Measurements from ENCODE around the gene CROCC. TPM values are rescaled to one million over a fixed set of nuclear protein-coding genes. Genes with fewer than 3 reads are reported as not detected.
"Not testable (repeated sequence)": the region's sequence is repeated elsewhere in the genome, so short reads cannot be mapped to it uniquely, and the experiment has no call there.

Gene CROCC
- total RNA-seq, 2 experiments from 2014 or later = 27.7 to 28.5 TPM

- ChIA-PET CTCF (interaction anchor here (0.9 kb wide), 1 partner anchor 13 kb away, joined by 3 read pairs; no protein-coding TSS in a partner anchor), POLR2A (no interaction called here)
- Mint-ChIP-seq H3K9me3 (no peaks in the 10 kb centered on the region), H3K27me3 (no peaks in the 10 kb centered on the region), H3K4me1 (ENCODE audit: low read depth) (no peaks in the 10 kb centered on the region), H3K27ac (no peak overlapping the region), H3K36me3 (ENCODE audit: low read depth) (peaks cover 8% of the 10 kb centered on the region), H3K4me3 (no peak overlapping the region)
- DNase-seq = no peak
- no peak for ATAC-seq
- intact Hi-C loops (cut with micrococcal nuclease) = no loop called here
- TF ChIP-seq, protein P1, sequence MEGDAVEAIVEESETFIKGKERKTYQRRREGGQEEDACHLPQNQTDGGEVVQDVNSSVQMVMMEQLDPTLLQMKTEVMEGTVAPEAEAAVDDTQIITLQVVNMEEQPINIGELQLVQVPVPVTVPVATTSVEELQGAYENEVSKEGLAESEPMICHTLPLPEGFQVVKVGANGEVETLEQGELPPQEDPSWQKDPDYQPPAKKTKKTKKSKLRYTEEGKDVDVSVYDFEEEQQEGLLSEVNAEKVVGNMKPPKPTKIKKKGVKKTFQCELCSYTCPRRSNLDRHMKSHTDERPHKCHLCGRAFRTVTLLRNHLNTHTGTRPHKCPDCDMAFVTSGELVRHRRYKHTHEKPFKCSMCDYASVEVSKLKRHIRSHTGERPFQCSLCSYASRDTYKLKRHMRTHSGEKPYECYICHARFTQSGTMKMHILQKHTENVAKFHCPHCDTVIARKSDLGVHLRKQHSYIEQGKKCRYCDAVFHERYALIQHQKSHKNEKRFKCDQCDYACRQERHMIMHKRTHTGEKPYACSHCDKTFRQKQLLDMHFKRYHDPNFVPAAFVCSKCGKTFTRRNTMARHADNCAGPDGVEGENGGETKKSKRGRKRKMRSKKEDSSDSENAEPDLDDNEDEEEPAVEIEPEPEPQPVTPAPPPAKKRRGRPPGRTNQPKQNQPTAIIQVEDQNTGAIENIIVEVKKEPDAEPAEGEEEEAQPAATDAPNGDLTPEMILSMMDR (IDR thresholded peaks at IDR 0.05) = no peak
These were observed 16.9 kb downstream of the CROCC start for GRCh38 chr1:16938351-16939321.

GRCh38 chr1:16939386-16940180, 17.9 kb downstream of the CROCC start:
- H3K27me3 Mint-ChIP-seq; H3K4me1 Mint-ChIP-seq (ENCODE audit: low read depth); H3K4me3 Mint-ChIP-seq; ATAC-seq; H3K27ac Mint-ChIP-seq; H3K36me3 Mint-ChIP-seq (ENCODE audit: low read depth); POLR2A ChIA-PET; H3K9me3 Mint-ChIP-seq; DNase-seq; intact Hi-C loops (cut with micrococcal nuclease): not testable (repeated sequence)
- CTCF ChIA-PET = interaction anchor here (0.9 kb wide), 1 partner anchor 12 kb away, joined by 3 read pairs; no protein-coding TSS in a partner anchor

DNA sequence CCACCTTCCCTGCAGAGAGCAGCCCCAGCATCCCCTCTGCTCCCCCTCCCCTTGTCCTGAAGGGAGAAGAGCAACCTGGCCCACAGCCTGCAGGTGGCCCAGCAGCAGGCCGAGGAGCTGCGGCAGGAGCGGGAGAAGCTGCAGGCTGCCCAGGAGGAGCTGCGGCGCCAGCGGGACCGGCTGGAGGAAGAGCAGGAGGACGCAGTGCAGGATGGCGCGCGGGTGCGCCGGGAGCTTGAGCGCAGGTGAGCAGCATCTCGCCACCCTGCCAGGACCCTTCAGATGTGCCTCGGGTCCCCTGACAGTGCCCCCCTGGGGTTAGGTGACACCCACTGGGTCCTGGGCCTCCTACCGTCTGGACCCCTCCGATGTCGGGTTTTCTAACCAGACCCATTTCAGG, 22.3 kb downstream of the CROCC start:
- Mint-ChIP-seq H3K9me3 (no peaks in the 10 kb centered on the region), H3K4me1 (ENCODE audit: low read depth) (no peaks in the 10 kb centered on the region), H3K36me3 (ENCODE audit: low read depth) (peaks cover 8% of the 10 kb centered on the region), H3K27me3 (no peaks in the 10 kb centered on the region), H3K4me3 (no peak overlapping the region), H3K27ac (no peak overlapping the region)
- DNase-seq (no peak), ATAC-seq (no peak)
- POLR2A ChIA-PET = no interaction called here
- TF ChIP-seq, protein P1 (IDR thresholded peaks at IDR 0.05) = no peak
- intact Hi-C loops (cut with micrococcal nuclease) = no loop called here
- CTCF ChIA-PET = no interaction called here

DNA sequence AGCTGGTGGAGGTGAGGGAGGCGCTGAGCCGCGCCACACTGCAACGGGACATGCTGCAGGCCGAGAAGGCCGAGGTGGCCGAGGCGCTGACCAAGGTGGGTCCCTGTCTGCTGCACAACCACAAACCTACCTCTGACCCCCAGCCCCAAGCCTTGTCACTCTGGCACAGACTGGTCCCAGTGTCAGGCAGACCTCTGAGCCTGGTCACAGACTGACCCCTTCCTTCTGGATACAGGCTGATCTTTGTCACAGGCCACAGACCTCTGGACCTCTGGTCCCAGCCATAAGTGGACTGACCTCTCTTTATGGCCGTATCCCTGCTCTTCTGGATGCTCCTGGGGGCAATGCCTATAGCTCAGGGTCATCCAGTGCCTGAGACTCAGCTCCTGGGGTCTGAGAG, 23.8 kb downstream of the CROCC start:
- DNase-seq; POLR2A ChIA-PET; H3K4me1 Mint-ChIP-seq (ENCODE audit: low read depth); H3K9me3 Mint-ChIP-seq; H3K27ac Mint-ChIP-seq; H3K4me3 Mint-ChIP-seq; ATAC-seq; H3K27me3 Mint-ChIP-seq; H3K36me3 Mint-ChIP-seq (ENCODE audit: low read depth); intact Hi-C loops (cut with micrococcal nuclease): not testable (repeated sequence)
- CTCF ChIA-PET = interaction anchor here (1.0 kb wide), 1 partner anchor 15 kb away, joined by 3 read pairs; no protein-coding TSS in a partner anchor

GRCh38 chr1:16946185-16946584, 24.5 kb downstream of the CROCC start:
- H3K27ac Mint-ChIP-seq; intact Hi-C loops (cut with micrococcal nuclease); POLR2A ChIA-PET; H3K4me1 Mint-ChIP-seq (ENCODE audit: low read depth); H3K27me3 Mint-ChIP-seq; DNase-seq; H3K36me3 Mint-ChIP-seq (ENCODE audit: low read depth); ATAC-seq; H3K9me3 Mint-ChIP-seq; H3K4me3 Mint-ChIP-seq: not testable (repeated sequence)
- CTCF ChIA-PET = interaction anchor here (1.0 kb wide), 1 partner anchor 14 kb away, joined by 3 read pairs; no protein-coding TSS in a partner anchor

DNA sequence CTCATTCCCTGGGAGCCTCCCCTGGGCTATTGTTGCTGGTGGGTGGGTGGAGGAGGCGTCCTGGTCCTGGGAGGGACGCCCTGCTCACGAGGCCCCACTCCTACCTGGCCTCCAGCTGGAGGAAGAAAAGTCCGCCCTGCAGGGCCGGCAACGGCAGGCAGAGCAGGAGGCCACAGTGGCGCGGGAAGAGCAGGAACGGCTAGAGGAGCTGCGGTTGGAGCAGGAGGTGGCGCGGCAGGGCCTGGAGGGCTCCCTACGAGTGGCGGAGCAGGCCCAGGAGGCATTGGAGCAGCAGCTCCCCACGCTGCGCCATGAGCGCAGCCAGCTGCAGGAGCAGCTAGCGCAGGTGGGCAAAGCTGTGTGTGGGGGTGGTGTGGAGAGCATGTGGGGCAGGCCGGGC, 24.9 kb downstream of the CROCC start:
- POLR2A ChIA-PET = no interaction called here
- no peak overlapping the region for H3K4me3 Mint-ChIP-seq
- no peaks in the 10 kb centered on the region for H3K4me1 Mint-ChIP-seq (ENCODE audit: low read depth)
- peaks cover 8% of the 10 kb centered on the region for H3K36me3 Mint-ChIP-seq (ENCODE audit: low read depth)
- no peaks in the 10 kb centered on the region for H3K27me3 Mint-ChIP-seq
- CTCF ChIA-PET = interaction anchor here (1.0 kb wide), 1 partner anchor 14 kb away, joined by 3 read pairs; no protein-coding TSS in a partner anchor
- no peaks in the 10 kb centered on the region for H3K9me3 Mint-ChIP-seq
- no peak overlapping the region for H3K27ac Mint-ChIP-seq
- DNase-seq (no peak), ATAC-seq (no peak)
- intact Hi-C loops (cut with micrococcal nuclease) = no loop called here
- TF ChIP-seq, protein P1 (IDR thresholded peaks at IDR 0.05) = no peak

DNA sequence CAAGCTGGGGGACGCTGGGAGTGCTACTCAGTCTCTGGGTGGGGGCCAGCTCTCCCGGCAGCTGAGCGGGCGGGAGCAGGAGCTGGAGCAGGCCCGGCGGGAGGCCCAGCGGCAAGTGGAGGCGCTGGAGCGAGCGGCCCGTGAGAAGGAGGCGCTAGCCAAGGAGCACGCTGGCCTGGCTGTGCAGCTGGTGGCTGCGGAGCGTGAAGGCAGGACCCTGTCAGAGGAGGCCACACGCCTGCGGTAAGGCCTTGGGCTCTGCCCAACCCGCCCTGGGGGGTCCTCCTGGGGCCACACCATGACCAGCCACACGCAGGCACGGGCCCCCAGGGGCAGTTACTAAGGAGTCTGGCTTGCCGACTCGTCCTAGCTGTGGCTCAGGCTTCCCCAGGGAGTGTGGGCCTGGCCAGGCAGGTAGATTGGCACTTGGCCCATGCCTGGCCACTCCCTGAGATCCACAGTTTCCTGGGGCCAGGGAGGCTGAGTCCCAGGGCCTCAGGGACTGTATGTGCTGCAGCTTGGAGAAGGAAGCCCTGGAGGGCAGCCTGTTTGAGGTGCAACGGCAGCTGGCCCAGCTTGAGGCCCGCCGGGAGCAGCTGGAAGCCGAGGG, 26.7 kb downstream of the CROCC start:
- H3K27me3 Mint-ChIP-seq; H3K36me3 Mint-ChIP-seq (ENCODE audit: low read depth); H3K4me1 Mint-ChIP-seq (ENCODE audit: low read depth); CTCF ChIA-PET; DNase-seq; H3K4me3 Mint-ChIP-seq; H3K27ac Mint-ChIP-seq; POLR2A ChIA-PET; intact Hi-C loops (cut with micrococcal nuclease); ATAC-seq; H3K9me3 Mint-ChIP-seq: not testable (repeated sequence)

GRCh38 chr1:16949026-16949425, 27.3 kb downstream of the CROCC start:
- H3K36me3 Mint-ChIP-seq (ENCODE audit: low read depth); H3K9me3 Mint-ChIP-seq; POLR2A ChIA-PET; DNase-seq; H3K4me3 Mint-ChIP-seq; intact Hi-C loops (cut with micrococcal nuclease); ATAC-seq; H3K27me3 Mint-ChIP-seq; H3K4me1 Mint-ChIP-seq (ENCODE audit: low read depth); H3K27ac Mint-ChIP-seq: not testable (repeated sequence)
- CTCF ChIA-PET = interaction anchor here (1.3 kb wide), 1 partner anchor 12 kb away, joined by 3 read pairs; no protein-coding TSS in a partner anchor
